Lung (tissue), 12 donors: ENCODE results near the gene KIF5C. TPM values are rescaled to one million over a fixed set of nuclear protein-coding genes. Genes with fewer than 3 reads are reported as not detected.

Experiments
- ATAC-seq: fragments of 200-7000 bp; cut with Tn5 transposase; one replicate; pipeline ENCODE4 v1.9.1; 2020; ENCODE audit warnings: moderate number of reproducible peaks; ENCODE audit not compliant: insufficient read depth, low FRiP score
- DNase-seq, 3 donors: peaks; one replicate each; pipeline ENCODE4 v3.0.0-alpha.2; 2013 to 2017
- H3K27ac ChIP-seq, 2 donors: one replicate each; pipeline ENCODE4 v1.5.1; 2013; ENCODE audit warnings: mild to moderate bottlenecking in 2 of 2, moderate library complexity in 2 of 2, control low read depth in 1 of 2, inconsistent platforms in 1 of 2, low read depth in 1 of 2, low read length in 1 of 2
- H3K27me3 ChIP-seq, 3 donors: one replicate each; pipeline ENCODE4 v1.5.1; 2013; ENCODE audit warnings: low read length in 2 of 3; ENCODE audit not compliant: control insufficient read depth in 3 of 3, insufficient read depth in 3 of 3
- H3K36me3 ChIP-seq, 4 donors: one replicate each; pipeline ENCODE4 v1.5.1; 2013; ENCODE audit warnings: low read length in 4 of 4, mild to moderate bottlenecking in 1 of 4, moderate library complexity in 1 of 4; ENCODE audit not compliant: control insufficient read depth in 4 of 4, insufficient read depth in 4 of 4
- H3K4me1 ChIP-seq, 5 donors: one replicate each; pipeline ENCODE4 v1.5.1; 2013; ENCODE audit warnings: low read length in 5 of 5, mild to moderate bottlenecking in 2 of 5, moderate library complexity in 1 of 5; ENCODE audit not compliant: control insufficient read depth in 5 of 5, insufficient read depth in 5 of 5
- H3K4me3 ChIP-seq: one replicate; pipeline ENCODE4 v1.5.1; 2013; ENCODE audit warnings: mild to moderate bottlenecking, control low read depth, moderate library complexity
- H3K9ac ChIP-seq, 2 donors: one replicate each; pipeline ENCODE4 v1.5.1; 2013; ENCODE audit warnings: low read length in 2 of 2, control low read depth in 1 of 2; ENCODE audit not compliant: insufficient read depth in 1 of 2
- H3K9me3 ChIP-seq, 4 donors: one replicate each; pipeline ENCODE4 v1.5.1; 2013; ENCODE audit warnings: low read length in 3 of 4, mild to moderate bottlenecking in 1 of 4, moderate library complexity in 1 of 4; ENCODE audit not compliant: control insufficient read depth in 4 of 4, insufficient read depth in 3 of 4
- WGBS, 2 donors: extraction: QIAGEN DNeasy Blood & Tissue Kit; methylation state at CpG; one replicate each; pipeline ENCODE4 v1.1.7; 2013; 5-methylcytosine and 5-hydroxymethylcytosine counted together
- polyA plus RNA-seq, 2 donors: library from polyadenylated mRNA; stranded (reverse); fragments of 200-250 nt; gene quantifications; one replicate each; pipeline ENCODE4 v1.2.1, GENCODE V29; 2013
- total RNA-seq, 2 donors: library from RNA; depleted of rRNA in 1 of 2; stranded (reverse); fragments of >200 nt in 1 of 2; gene quantifications; one replicate each; pipeline ENCODE4 v1.2.1, GENCODE V29; 2014 to 2021
- TF ChIP-seq, protein P1 (sequence below): IDR thresholded peaks from 2 replicates; pipeline ENCODE4 v1.5.1; 2012; ENCODE audit warnings: mild to moderate bottlenecking; ENCODE audit errors: control extremely low read depth, extremely low read depth
- donor health status: control.
- donor health status: control.
- donor health status: Bipolar disorder and iron deficiency.
- donor health status: healthy.
- donor health status: DM: yes; HTN: yes; CAD: no.

KIF5C gene
- total and polyA plus RNA-seq, 4 donors, result 0.22 to 1.4 (median 0.49) TPM

- DNase-seq (no peak), ATAC-seq (no peak)
- Histone ChIP-seq H3K27ac (no peak overlapping the region), H3K4me3 (no peak overlapping the region), H3K4me1 (no peaks in the 10 kb centered on the region), H3K9ac (no peak overlapping the region), H3K9me3 (peaks cover 0 to 4% (median 0%) of the 10 kb centered on the region in 4 donors), H3K36me3 (no peaks in the 10 kb centered on the region), H3K27me3 (no peaks in the 10 kb centered on the region)
- TF ChIP-seq, protein P1, sequence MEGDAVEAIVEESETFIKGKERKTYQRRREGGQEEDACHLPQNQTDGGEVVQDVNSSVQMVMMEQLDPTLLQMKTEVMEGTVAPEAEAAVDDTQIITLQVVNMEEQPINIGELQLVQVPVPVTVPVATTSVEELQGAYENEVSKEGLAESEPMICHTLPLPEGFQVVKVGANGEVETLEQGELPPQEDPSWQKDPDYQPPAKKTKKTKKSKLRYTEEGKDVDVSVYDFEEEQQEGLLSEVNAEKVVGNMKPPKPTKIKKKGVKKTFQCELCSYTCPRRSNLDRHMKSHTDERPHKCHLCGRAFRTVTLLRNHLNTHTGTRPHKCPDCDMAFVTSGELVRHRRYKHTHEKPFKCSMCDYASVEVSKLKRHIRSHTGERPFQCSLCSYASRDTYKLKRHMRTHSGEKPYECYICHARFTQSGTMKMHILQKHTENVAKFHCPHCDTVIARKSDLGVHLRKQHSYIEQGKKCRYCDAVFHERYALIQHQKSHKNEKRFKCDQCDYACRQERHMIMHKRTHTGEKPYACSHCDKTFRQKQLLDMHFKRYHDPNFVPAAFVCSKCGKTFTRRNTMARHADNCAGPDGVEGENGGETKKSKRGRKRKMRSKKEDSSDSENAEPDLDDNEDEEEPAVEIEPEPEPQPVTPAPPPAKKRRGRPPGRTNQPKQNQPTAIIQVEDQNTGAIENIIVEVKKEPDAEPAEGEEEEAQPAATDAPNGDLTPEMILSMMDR, result no peak
- 42 to 74% methylated on average over 6 of the region's 6 CpGs for WGBS, 2 donors
Measured at GRCh38 chr2:148987286-148987685, 112.3 kb downstream of the KIF5C start.

DNA sequence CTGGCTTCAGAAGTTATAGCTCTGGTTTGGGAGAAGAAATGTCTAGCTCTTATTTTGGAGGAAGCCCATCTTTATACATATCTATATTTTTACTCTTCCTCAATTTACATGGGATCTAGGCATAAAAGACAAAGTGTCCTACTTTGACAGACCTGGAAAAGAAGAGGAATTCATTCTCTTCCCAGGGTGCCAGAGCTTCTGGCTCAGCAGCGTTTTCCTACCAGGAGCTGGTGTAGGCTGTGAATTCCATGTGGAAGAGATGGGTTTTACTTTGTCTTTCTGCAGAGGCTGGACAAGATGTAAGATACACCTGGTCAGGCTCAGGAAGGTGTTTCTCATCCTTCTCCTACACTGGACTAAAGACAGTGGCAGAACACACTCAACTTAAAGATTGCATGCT lies 113.3 kb downstream of the KIF5C start:
- Histone ChIP-seq H3K27ac (no peak overlapping the region), H3K36me3 (no peaks in the 10 kb centered on the region), H3K4me1 (peaks cover 0 to under 1% (median 0%) of the 10 kb centered on the region in 5 donors), H3K27me3 (no peaks in the 10 kb centered on the region), H3K9ac (no peak overlapping the region), H3K4me3 (no peak overlapping the region), H3K9me3 (peaks cover 0 to 4% (median 0%) of the 10 kb centered on the region in 4 donors)
- 90 to 93% methylated on average over 1 of the region's 1 CpG for WGBS, 2 donors
- TF ChIP-seq, protein P1, result no peak
- DNase-seq (no peak), ATAC-seq (no peak)

DNA sequence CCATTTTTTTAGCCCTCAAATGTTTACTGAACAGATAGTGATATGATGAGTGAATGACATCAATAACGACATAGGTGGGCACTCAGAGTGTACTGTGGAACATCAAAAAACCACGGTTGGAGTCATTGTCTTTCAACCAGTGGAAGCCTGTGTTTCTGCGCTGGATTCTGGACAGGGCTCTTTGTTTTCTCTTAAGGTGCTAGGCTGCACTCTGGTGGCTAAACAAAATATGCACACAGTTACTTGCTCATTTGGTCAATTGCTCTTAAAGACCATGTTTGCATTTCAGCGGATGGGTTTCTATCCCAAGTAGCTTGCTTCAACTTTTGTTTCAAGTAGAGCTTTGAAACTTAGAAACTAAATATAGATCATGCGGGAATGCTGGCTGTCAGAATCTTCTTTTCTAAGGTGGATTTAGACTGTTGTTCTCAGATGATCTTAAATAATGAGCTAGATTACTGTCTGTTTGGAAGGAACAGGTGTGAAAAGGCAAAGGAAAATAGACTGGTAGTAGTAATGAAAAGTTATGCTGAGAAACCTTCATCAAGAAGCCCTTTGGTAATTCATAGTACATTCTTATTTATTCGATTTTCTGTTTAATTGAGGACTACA lies 115.0 kb downstream of the KIF5C start:
- ATAC-seq (peak; percentile 74), DNase-seq (peak; percentile 80 to 93 (median 91))
- peaks cover 0 to 11% (median 0%) of the 10 kb centered on the region in 5 donors for H3K4me1 ChIP-seq
- 33 to 39% methylated on average over 6 of the region's 6 CpGs for WGBS, 2 donors
- no peaks in the 10 kb centered on the region for H3K9me3 ChIP-seq
- H3K27ac ChIP-seq, result no peak overlapping the region
- TF ChIP-seq, protein P1, result peak; percentile 68
- H3K36me3 ChIP-seq, result no peaks in the 10 kb centered on the region
- no peaks in the 10 kb centered on the region for H3K27me3 ChIP-seq
- no peak overlapping the region for H3K4me3 ChIP-seq
- no peak overlapping the region for H3K9ac ChIP-seq

GRCh38 chr2:148990968-148991367 lies 115.9 kb downstream of the KIF5C start:
- H3K4me3 ChIP-seq, result no peak overlapping the region
- H3K36me3 ChIP-seq, result no peaks in the 10 kb centered on the region
- no peak for DNase-seq
- H3K27ac ChIP-seq, result no peak overlapping the region
- no peak for ATAC-seq
- no peak overlapping the region for H3K9ac ChIP-seq
- WGBS, 2 donors, result 79 to 82% methylated on average over 6 of the region's 6 CpGs
- TF ChIP-seq, protein P1, result no peak
- H3K9me3 ChIP-seq, result no peaks in the 10 kb centered on the region
- H3K4me1 ChIP-seq, result peaks cover 0 to 11% (median 0%) of the 10 kb centered on the region in 5 donors
- H3K27me3 ChIP-seq, result no peaks in the 10 kb centered on the region
